ENCODE measurements around the gene CSNK1A1.
A peak's percentile ranks its signal among the peaks of the same experiment; 100 is the strongest.
"Not testable (repeated sequence)": the region's sequence is repeated elsewhere in the genome, so short reads cannot be mapped to it uniquely, and the experiment has no call there.

Gene CSNK1A1

DNA sequence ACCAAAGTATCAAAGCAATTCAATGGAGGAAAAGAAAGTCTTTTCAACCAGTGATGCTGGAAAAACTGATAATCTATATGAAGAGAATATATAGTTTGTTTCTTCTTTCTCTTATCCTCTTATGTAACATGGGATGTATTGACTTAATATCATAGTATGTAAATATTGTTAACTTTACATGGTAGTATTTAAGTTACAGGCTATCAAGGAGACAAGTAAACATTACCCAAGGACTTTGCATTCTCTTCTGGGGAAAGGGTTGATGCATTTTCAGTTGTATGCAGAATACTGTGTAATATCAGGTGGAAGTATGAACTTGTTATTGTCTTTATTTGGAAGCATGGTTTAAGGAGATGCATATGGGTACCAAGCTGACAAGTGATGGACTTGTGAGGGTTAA, 20.9 kb upstream of the CSNK1A1 start:
- no peak for DNase-seq

DNA sequence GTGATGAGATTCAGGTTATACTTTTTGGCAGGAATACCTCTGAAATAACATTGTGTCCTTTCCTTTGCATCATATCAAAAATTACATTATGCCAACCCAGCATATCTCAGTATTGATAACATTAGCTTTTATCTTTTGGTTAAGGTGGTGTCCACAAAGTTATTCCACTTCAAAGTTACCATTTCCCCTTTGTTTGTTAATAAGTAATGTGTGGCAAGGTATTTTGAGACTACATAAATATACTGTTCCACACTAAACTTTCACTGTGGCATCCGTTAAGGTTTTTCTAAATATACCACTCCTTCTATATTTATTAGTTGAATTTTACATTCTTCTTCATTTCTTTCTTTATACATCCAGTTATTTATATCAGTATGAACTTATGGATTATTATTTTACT, 16.0 kb upstream of the CSNK1A1 start:
- DNase-seq: no peak

DNA sequence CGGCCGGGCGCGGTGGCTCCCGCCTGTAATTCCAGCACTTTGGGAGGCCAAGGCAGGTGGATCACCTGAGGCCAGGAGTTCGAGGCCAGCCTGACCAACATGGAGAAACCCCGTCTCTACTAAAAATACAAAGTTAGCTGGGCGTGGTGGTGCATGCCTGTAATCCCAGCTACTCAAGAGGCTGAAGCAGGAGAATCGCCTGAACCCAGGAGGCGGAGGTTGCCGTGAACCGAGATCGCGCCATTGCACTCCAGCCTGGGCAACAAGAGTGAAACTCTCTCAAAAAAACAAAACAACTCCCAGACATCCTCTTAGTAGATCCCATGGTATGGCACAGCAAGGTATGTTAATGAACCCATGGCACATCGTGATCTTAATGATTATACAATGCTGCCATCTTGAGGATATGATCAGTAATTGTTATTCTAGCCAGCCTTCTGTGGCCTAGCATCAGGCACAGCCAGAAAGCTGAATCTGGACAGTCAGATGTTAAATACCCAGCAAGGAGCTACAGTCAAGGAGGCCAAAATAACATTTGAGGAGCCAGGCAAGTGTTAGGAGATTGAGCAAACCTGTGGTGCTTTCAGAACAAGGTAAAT, 13.4 kb upstream of the CSNK1A1 start:
- peak; percentile 29 for DNase-seq

DNA sequence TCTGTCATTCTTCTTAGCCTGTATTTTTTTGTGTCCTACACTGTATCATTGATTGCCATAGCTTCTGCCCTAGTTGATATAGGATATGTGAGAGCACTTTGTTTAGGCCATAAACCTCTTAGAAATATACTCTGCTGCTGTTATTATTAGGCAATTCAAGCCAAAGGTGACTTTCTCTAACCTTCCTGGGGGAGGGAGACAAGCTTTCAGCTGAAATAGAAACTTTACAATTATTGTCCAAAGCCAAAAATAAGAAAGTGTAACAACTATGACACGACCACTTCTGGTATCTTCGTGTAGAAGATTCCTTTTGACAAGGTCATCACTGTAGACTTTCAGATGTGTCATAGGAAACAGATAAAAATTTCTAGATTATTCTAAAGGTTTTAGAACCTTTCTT, 12.2 kb upstream of the CSNK1A1 start:
- DNase-seq: no peak

DNA sequence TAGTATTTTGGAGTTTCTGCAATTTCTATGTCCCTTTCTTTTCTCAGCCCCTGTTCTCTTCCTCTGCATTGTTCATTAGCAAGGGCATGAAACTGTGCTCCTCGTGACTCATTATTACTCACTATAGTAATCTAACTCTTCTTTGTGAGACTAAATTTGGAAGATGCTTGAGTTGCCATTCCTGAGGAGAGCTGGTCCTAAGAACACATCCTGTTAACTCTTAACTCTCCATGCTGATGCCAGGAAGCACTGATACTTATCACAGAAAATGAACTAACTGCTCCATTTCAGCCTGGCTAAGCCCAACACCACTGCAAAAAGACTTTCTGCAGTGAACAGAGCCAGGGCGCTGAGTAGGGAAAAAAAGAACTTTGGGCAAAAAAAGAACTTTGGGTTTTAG, 10.6 kb upstream of the CSNK1A1 start:
- peak; percentile 17 for DNase-seq

DNA sequence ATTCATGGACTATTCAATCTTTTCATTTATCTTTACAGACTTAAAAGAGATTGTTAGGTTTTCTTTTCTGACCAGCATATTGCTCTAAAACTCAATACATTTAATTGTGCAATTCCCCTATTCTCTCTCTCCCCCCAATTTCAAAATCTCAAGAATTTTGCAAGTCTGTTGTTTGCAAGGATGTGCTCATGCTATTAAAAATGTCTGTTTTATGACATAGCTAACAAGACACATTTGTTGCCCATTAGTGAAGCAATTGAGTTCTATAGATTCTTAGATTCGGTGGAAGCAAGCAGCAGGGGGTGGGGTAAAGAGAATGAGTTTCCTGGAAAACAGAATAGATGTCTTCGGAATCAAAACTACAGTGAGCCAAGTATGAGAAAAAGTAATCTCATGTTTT, 8.5 kb upstream of the CSNK1A1 start:
- no peak for DNase-seq

DNA sequence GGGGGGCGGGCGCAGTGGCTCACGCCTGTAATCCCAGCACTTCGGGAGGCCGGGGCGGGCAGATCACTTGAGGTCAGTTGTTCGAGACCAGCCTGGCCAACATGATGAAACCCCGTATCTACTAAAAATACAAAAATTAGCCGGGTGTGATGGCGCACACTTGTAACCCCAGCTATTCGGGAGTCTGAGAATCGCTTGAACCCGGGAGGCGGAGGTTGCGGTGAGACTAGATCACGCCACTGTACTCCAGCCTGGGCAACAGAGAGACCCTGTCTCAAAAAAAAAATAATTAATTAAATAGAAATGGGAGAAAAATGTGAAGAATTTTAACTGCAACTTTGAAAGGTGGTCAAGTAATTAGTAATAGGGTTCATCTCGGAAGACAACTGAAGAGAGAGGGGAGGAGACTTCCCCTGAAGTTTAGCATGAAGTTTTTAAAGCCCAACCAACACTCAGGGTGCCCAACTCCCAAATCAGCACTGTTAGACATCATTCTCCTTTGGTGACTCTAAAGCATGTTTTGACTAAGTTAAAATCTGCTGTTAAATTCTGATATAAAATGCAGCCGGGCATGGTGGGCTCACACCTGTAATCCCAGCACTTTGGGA, 1.4 kb upstream of the CSNK1A1 start:
- no peak for DNase-seq

DNA sequence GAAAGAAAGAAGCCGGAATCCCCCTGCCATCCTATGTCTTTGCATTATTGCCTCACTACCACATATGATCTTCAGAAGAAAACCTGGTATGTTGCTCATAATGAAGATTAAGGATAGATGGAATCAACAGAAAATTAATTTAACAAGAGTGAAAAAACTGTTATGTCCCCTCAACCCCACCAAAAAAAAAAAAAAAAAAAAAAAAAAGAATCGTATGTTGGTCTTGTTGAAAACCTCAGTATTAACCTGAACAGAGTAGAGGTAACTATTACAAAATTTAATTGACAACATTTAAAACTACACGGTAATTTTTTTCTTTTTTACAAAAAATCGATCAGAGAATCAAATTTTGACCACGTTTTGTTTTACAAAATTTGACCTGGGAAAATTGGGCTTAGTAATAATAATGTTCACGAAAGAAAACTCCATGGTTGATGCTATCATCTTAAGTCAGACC, 827 bp upstream of the CSNK1A1 start:
- no peak for DNase-seq

DNA sequence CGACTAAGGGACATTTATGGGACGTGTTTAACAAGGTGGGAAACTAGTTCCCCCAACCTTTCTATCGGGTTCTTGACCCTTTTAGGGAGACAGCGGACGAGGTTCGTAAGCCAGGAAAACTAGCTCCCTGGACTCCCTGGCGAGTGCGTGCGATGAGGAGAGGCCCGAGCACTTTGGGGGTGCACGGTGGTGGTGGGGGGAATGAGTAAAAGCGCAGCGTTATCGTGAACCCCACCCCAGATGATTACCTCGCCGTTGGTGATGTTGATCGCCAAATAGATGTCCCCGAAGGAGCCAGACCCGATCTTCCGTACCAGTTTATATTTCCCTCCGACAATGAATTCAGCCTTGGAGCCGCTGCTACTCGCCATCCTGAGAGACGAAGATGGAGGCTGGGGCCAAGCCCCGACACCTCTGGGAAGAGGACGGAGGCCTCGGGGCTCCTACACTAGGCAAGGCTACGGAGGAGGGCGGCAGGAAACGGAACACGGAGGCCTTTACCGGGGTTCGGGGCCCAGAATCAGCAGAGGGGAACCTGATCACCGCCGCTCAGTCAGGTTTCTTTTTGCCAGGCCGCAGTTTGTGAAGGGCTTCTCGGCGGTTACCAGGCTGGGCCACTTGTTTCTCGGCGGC, 529 bp downstream of the CSNK1A1 start:
- DNase-seq: peak; percentile 16

DNA sequence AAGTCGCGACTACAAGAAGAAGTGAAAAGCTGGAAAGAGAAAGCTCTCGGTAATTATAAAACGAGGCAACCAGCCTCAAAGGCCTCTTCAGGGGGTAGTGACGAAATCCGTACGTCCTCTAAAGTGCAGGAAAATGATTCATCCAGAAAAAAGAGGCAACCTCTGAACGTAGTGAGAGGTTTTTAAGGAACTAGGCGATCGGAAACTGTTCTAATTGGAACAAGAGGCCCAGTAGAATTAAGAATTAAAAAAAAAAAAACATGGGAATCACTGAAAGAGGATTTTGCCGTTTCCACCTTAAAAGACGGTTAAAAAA, 1.0 kb downstream of the CSNK1A1 start:
- DNase-seq: peak; percentile 26

DNA sequence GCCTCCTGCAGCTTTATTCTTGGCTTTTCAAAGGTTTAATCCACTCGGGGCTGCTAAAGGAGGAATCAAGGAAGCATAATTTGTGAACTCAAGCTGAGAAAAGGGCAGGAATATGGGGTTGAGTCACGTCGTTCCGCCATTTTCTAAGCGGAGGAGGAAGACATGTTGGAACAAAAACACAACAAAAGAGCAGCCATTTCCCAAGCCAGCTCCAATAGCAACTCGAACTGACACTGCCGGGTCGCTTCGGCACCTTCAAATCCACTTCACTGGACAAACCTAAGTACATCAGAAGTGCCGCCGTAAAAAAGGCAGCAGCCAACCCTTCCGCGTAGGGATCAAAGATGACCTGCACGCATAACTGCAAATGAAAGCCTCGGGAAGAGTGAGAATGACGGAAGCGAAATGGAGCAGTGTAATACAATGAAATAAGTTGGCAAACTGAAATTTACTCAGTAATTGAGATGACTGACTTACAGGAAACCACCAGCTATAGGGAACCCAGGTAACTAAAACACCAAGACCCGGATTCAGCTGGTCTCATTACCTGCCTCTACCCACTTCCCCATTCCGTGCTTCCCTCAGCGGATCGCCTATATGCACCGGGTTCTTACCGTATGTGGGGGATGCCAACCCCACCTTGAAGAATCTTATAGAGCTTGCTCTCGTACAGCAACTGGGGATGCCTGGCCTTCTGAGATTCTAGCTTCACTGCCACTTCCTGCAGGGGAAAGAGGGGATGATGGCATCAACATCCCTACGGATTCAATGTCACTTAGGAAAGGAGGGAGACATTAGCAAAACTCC, 1.6 kb downstream of the CSNK1A1 start:
- DNase-seq: peak; percentile 42

DNA sequence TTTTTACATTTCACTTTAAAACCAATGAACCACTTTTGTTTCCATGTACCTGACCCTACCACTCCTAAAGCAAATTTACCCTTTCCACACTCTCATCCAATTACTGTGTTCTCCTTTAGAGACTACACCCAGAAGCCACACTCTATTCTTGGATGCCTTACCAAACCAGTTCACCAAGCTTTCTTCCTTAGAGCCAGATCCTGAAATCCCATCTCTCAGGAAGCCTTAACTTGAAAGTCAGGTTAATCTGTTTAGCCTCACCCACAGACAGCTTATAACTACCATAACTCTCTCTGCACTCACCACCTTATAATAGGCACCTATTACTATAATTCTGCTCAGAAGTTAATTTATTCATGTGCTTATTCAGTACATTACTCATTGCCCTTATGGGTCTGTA, 4.3 kb downstream of the CSNK1A1 start:
- no peak for DNase-seq

DNA sequence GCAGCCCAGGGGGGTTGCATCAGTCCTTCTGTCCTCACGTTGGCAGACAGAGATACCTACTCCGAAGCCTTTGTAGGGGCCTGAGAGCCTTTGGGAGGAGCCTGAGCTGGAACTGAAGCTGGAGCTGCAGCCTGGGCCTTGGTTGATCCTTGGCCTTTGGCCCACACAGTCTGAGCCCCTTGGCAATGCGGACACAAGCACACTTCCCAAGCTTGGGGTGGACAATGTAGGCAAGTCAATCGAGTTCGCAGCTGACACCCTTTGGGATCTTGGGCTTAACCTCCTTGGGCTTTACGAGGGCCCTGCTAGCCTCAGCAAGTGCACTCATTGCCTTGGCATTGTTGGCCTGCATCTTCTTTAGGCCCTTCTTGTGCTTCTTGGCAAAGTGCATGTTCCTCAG, 5.9 kb downstream of the CSNK1A1 start:
- DNase-seq: no peak

DNA sequence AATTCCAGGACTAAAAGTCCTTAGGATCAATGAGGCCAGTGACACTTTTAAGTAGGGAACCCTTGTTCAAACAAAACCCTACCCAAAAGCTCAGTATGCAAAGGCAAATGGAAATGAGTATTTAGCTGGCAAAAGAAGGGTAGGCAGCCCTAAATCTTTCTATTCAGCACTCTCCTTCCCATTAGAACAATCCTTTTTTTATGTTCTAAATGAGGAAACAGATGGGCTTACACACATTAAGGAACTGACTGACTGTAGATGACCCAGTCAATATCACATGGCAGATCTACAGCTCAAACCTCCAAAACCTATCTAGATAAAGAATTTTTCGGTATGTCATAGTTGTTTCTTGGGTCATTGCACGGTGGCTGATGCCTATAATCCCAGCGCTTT, 7.2 kb downstream of the CSNK1A1 start:
- DNase-seq: no peak

DNA sequence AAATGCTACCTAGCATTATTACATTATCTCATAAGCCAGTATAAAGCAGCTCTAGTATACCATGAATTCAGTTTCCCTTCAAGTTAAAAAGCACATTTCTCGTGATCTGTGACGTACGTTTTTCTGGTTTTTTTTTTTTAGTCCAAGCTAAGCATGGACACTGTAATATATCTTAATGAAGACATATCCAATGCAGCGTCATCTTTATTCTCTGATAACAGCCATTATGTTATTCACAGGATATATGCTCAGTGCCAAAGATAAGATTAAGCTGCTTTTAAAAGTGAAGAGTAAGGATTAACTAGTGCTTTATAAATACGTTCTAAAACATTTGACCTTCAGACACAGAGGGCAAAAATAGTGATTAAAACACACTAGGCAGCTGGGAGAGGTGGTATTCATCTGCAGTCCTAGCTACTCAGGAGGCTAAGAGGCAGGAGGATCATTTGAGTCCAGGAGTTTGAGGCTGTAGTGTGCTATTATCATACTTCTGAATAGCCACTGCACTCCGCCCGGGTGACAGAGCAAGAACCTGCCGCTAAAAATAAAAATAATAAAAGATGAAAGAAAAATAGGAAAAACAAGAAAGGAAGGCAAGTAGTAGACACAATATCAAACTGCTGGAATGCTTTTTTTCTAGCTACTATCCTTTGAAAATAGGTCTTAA, 7.7 kb downstream of the CSNK1A1 start:
- DNase-seq: no peak

DNA sequence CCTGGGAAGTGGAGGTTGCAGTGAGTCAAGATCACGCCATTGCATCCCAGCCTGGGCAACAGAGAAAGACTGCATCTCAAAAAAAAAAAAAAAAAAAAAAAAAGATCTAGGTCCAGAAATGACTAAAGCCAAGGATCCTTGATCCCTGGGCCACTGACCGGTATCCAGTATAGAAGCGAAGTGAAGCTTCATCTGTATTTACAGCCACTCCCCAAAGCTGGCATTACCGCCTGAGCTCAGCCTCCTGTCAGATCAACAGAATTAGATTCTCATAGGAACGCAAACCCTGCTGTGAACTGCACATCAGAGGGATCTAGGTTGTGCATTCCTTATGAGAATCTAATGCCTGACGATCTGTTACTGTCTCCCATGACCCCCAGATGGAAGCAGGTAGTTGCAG, 9.3 kb downstream of the CSNK1A1 start:
- no peak for DNase-seq

DNA sequence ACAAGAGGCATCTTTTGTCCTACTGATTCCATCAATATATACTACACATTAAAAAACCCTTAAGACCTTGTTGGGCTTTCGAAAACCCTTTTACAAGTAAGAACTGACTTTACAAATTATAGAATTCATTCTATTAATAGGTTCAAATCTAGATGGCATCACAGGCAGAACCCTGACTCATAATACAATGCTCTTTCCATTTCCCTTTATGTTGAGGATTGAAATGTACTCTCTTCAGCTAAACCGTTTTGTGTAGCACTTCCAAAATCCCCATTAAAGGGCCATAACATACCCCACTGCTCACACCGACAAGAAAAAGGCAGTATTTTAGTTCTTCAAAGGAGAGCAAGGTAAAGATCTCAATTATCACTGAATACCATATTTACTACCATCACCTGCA, 11.2 kb downstream of the CSNK1A1 start:
- DNase-seq: no peak

DNA sequence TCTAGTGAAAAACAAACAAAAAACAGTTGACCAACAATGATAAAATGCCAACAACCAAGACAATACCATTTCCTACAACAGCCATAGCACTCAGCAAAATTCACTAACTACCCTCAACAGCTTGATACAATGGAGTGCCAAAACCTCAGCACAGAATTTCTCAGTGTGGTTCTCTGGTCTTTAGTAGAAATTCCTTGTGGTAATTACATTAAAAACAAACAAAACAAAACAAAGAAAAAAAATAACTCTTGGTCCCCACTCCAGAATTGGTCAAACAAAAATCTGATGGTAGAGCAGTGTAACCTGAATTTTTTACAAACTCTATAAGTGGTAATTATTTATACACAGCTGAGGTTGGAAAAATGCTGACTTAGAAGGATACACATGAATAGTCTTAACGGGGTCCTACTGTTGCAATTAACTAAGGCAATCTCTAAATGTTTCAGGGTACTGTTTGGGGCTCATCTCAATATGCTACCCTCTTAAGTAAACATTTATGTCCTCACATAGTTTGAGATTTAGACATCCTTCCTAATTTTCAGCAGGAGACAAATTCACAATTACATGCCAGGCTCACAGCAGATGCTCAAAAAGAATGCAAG, 13.8 kb downstream of the CSNK1A1 start:
- DNase-seq: no peak

DNA sequence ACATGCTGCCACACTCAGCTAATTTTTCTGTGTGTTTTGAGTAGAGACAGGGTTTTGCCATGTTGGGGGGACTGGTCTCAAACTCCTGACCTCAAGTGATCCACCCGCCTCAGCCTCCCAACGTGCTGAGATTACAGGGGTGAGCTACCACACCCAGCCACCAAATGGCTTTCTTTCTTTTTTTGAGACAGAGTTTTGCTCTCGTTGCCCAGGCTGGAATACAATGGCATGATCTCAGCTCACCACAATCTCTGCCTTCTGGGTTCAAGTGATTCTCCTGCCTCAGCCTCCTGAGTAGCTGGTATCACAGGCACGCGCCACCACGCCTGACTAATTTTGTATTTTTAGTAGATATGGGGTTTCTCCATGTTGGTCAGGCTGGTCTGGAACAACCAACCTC, 15.5 kb downstream of the CSNK1A1 start:
- not testable (repeated sequence) for DNase-seq

DNA sequence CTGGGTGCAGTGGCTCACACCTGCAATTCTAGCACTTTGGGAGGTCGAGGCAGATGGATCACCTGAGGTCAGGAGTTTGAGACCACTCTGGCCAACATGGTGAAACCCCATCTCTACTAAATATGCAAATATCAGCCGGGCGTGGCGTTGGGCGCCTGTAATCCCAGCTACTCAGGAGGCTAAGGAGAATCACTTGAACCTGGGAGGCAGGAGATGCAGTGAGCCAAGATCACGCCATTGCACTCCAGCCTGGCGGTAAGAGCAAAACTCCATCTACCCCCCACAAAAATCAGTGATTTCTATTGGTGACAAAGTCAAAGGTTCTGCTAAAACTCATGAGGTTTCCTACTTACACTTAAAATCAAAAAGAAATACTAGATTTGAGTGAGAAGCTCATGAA, 18.8 kb downstream of the CSNK1A1 start:
- DNase-seq: no peak

DNA sequence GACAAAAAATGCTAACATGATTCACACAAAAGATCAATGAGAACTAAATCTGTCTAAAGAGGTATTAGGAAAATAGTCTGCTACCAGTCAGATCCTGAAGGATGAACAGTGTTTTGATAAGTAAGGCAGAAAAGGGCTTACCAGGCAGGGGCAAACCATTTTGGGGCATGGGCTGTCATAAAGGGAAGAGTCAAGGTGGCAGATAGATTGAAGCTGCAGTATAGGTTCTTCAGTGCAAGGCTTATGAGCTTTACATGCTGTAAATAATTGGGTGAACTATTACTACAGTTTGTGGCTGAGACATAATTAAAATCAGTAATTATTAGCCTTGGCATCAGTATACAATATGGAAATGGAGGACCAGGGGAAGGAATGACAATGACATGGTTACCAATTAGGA, 21.8 kb downstream of the CSNK1A1 start:
- no peak for DNase-seq

DNA sequence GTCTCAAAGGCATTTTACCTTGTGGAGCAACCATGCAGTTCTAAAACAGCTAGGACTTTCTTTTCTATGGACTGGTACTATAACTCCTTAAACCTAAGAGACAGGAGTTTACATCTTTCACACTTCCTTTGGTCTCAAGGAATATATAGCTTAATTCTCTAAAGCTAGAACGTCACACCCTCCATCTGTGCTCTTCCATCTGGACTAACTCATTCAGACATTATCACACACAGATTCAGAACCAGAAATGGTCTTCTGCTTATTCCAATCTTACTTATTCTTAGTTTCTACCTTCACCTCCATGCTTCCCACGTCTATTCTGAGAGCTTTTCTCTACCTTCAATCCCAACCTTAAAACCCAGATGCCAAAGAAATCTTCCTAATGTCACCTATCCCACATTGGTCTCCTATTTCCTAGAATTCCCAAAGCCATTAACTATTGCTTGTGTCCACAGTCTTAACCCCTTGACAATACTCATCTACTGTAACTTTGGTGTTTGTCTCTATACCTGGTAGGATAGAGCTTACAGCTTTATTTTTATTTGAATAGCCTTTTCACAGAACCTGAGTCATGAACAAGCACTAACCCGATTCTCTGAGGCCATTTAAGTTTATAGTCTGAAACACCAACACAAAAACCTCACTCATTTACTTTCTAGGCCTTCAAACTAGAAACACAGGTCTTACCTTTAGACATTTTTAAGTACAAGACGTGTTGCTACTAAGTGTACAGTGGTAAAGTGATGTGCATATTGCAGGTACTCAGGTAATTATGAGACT, 22.8 kb downstream of the CSNK1A1 start:
- DNase-seq: no peak

Measured in stimulated activated CD4-positive, alpha-beta T cell treated with anti-CD3 and anti-CD28 coated beads, Interleukin-4, amount 100 ng/mL, for 24 hours (primary cell).